Activated CD8-positive, alpha-beta memory T cell treated with anti-CD3 and anti-CD28 coated beads for 24 hours (primary cell): ENCODE measurements around the gene NASP.
"Not testable (repeated sequence)": the region's sequence is repeated elsewhere in the genome, so short reads cannot be mapped to it uniquely, and the experiment has no call there.

Source experiments
- DNase-seq: peaks from one replicate; pipeline ENCODE4 v3.0.0-alpha.2; 2020

NASP gene

DNA sequence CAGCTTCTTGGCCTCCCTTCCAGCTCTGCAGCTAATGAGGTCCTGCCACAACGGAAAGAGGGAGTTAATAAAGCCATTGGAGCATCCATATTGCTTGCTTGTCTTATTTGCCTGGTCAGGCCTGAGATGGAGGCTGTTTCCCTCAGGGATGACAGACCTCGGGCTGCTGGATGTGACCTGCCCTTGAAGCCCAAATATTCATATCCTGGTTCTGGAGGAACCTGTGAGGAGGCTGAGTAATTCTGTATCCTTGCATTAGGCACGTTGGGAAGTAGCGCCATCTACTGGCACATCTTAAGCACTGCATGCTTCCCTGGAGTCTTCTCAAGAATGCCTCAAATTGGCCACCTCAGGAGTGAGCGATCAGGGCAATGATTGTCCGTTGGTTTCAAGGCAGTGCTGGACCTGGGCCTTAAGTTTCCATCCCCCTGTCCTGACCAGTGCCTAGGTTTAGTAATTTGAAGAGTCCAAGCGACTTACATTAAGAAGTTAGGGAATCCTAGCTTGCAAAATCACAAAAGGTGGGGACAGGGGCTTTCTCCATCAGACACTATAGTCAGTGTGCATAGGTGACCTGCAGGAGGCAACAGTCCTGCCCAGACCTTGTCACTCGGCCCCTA, 13.8 kb upstream of the NASP start:
- peak; percentile 86 for DNase-seq

- no peak for DNase-seq
Observed at GRCh38 chr1:45570631-45571030, 13.2 kb upstream of the NASP start.

DNA sequence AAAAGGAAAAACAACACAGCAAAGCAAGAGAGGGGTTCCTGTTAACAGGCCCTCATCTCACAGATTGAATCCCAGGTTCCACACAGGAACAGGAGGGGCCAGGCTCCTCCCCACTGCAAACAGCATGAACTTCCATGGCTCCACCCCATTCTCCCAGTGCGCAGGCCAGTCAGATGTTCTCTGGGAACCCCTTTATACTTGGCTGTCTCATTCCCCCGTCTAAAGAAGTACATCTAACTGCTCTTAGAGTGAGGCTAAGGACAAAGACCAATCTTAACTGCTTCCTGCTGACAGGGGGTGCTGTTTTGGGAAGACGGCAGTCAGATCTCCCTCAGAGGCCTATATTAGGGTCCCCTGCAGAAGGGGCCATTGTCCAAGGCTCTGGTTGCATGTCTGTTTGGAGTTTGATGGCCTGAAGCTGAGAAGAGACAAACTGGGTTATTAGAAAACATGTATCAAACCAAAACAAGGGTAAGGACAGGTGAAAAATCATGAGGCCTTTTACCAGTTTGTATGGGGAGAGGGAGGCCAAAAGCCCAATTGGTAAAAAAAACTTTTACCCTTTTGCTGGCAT, 10.5 kb upstream of the NASP start:
- DNase-seq = no peak

DNA sequence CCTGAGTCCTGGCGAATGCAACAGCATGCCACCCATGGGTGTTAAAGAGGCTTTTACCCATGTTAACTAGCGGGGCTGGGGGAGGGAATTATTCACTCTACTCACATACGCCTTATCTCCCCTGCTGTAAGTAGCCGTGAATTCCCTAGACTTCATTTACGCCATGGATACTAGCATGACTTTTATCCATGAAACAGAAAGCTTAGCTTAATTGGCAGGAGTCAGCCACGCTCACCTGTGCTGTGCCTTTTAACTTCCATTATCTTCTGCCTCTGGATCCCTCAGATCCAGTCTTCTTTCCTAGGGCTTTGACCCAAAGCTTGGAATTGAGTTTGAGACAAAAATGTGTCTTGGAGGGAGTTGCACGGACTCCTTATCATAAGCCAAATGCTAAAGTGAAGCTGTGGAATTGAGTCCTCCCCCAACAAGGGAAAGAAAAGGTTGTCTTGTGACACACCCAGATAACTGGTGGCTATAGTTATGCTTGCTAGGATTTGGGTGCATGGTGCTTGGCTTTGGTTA, 9.7 kb upstream of the NASP start:
- DNase-seq = no peak

GRCh38 chr1:45583264-45583665, 576 bp upstream of the NASP start:
- no peak for DNase-seq

- peak; percentile 95 for DNase-seq
Observed at GRCh38 chr1:45584351-45585109, 689 bp downstream of the NASP start.

DNA sequence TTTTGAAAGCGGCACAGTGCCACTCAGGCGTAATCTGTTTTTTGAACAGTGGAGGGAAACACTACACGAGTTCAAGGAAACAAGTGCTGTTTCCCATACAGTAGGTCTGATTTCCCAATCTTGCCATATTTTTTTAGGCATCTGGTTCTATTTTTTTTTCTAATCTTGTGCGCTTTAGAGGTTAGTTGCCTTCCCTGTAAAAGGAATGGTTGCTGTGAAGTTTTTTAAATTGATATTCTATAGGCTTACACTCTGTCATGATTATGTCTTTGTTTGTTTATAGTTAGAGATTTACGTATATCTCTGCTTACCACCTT, 1.2 kb downstream of the NASP start:
- DNase-seq = no peak

GRCh38 chr1:45585496-45586075, 1.7 kb downstream of the NASP start:
- DNase-seq = peak; percentile 52

DNA sequence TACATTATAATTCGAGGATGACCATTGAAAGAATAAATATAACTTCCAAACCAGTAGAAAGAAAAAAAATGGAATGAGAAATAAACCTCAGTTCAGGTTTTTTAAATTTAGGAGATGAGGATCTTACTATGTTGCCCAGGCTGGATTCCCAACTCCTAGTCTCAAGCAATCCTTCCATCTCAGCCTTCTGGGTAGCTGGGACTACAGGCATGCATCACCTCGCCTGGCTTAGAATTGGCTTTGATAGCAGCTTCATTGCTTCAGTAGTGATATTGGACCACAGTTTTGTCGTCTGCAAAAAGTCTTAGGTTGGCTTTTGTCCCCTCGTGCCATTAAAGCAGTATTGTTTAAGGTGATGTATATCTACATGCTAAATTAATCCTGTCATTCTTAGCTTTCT, 2.9 kb downstream of the NASP start:
- DNase-seq = peak; percentile 38

DNA sequence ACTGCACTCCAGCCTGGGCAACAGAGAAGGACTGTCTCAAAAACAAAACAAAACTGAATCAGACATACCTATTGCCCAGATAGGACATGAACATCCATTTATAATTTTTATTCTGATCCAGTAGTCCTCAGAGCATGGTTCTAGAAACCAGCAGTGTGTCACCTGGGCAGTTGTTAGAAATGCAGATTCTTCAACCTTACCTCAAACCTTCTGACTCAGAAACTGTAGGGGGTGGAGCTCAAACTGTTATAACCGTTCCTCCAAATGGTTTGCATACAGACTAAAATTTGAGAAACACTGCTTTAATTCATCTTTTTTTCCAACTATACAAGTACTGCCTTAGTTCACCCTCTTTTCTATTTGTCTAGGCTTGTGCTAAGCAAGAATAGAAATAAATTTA, 6.0 kb downstream of the NASP start:
- peak; percentile 30 for DNase-seq

DNA sequence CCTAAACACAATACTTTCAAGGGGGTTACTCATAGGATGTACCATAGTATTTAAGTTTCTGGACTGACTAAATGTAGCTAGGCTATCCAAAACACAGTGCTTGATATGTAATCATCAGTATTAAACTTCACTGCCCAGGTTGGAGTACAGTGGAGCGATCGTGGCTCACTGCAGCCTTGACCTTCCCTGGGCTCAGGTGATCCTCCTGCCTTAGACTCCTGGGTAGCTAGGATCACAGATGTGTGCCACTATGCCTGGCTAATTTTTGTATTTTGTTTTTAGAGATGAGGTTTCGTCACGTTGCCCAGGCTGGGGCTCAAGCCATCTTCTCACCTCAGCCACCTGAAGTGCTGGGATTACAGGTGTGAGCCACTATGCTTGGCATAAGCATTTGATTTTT, 10.6 kb downstream of the NASP start:
- no peak for DNase-seq

DNA sequence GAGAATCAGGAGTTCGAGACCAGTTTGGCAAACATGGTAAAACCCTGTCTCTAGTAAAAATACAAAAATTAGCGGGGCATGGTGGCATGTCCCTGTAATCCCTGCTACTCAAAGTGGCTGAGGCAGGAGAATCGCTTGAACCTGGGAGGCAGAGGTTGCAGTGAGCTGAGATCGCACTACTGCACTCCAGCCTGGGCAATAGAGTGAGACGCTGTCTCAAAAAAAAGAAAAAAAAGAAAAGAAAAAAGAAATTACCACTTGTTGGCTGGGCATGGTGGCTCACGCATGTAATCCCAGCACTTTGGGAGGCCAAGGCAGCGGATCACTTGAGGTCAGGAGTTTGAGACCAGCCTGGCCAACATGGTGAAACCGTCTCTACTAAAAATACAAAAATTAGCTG, 12.9 kb downstream of the NASP start:
- DNase-seq = not testable (repeated sequence)

DNA sequence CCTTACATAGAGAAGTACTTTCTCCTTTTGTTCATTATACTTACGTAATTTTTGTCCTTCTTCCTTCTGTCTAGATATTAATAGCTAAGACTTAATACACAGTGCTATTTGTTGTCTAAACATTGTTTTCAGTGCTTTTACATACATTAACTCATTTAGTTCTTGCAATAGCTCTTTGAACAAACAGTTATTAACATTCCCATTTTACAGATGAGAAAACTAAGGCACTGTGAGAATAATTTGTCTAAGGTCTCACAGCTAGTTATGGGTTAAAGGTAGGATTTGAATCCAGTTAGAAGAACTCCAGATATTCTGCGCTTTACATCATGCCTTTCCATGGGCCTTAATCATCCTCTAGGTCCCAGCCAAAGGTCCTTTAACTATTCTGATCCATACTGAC, 20.4 kb downstream of the NASP start:
- no peak for DNase-seq

- DNase-seq = no peak
Observed at GRCh38 chr1:45607404-45608074, 23.7 kb downstream of the NASP start.

DNA sequence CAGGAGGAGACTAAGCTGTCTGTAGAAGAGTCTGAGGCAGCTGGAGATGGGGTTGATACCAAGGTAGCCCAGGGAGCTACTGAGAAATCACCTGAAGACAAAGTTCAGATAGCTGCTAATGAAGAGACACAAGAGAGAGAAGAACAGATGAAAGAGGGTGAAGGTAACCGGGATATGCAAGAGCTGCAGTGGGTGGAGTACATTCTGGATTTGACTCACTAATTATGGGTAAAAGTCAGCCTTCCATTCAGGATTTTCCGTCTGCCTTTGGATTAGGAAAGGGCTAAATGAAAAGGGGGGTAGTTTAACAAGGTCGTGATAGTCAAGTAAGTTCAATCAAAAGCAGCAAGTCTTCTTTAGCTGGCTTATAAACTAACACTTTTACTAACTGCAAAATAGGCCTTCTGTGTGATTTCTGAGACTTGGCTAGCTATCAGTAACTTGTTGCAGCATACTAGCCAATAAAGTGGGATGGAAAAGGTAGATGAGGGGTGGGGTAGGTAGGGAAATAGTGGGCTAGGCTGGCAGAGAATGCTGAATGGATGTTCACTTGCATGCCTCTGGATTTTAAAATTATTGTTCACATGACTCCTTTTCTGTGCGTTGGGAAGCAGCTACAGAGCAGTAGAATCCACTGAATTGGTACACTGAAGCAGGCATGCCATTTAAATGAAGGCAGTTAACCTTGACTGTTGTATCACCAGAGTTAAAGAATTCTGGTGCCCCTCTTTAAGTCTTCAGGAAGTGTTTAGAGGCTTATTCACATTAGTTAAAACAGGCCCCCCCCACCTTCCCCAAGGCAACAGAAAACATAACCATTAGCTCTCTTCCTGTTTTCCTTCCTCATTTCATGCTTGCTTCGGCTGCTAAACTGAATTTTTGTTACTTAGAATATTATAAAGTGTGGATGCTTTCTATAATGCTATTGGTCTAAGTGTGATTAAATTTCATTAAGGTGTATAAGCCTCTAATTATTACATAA, 24.6 kb downstream of the NASP start:
- DNase-seq = no peak

- DNase-seq = no peak
Observed at GRCh38 chr1:45610589-45611226, 26.9 kb downstream of the NASP start.

DNA sequence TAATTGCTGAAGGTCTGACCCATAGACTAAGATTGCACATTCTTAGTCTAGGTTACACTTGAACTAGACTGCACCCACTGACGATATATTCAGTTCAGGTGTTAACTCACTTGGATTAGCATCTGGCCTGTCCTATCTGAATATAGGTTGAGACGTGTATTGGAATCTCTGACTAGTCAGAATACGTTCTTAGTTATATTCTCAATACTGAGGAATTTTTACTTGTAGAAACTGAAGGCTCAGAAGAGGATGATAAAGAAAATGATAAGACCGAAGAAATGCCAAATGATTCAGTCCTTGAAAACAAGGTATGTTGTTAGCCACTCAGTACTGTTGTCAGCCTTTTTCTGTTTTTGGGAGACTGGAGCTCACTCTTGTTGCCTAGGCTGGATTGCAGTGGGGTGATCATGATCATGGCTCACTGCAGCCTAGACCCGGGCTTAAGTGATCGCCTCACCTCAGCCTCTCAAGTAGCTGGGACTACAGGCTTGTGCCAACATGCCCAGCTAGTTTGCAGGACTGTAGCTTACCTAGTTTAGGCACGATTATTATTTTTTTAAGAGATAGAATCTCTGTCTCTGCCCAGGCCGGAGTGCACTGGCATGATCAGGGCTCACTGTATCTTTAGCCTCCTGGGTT, 29.2 kb downstream of the NASP start:
- DNase-seq = no peak

DNA sequence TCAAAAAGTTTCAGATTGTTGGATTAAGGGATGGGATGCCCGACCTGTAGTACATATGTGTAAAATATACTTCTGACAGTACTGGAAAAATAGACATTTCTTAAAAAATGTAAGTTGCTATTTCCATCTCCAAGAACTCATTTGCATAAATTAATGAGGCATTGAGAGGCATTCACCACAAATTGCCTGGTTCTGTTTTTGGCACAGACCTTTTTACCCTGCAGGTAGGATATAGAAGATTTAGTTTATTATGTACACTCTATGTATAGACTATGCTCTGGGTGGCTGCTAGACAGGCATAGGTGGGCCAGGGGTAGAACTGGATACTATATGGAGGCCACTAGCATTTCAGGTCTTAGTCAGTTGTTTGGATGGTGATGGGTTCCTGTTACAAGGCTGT, 32.0 kb downstream of the NASP start:
- DNase-seq = no peak

DNA sequence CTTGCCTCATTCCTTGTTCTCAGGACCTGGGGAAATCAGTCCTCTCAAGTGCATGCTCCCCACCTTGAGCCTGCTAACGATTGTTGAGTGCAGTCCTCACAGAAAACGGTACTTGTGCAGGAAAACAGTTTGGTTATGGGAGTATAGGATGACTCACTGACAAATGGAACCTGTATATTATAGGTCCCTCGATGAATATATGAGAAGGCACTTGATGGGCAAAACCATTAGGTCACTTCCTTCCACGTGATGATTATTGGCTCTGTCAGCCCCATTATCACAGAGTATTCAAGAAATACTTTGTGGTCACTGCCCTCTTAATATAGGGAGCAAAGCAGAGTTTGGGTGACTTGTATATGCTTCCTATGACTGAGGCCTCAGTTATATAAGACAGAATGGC, 33.8 kb downstream of the NASP start:
- DNase-seq = no peak

DNA sequence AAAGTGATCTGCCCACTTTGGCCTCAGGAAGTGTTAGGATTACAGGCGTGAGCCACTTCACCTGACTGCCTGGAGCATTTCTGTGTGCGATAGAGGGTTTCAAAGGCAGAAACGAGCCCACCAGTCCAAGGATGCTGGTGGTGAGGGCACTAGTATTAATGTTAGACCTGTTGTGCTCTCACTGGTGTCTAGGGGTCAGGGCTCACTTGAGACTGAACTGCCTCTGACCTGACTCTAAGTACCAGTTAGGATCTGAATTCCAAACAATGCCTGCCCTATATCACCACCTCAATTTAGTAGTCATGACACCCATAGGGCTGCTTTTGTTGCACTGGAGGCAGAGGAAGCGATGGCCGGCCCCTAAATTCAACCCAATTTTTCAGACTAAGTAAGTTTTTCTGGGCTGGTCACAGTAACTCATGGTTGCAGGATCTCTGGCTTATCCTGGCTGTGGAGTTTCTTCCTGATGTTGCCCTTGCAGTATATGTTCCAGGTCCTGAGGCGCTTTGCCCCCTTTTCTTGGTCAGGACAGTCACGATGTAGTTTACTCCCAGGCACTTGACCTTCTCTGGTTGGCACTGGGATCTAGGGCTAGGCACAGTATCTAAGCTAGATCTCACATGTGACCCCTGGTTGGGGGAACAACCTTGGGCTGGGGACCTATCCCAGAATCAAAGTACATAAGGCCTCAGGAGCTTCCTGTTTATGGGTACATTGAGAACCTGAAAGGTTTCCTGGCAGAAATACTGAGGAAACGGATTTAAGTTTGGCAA, 35.5 kb downstream of the NASP start:
- DNase-seq = no peak
